Esophagus squamous epithelium (tissue), 4 donors: Measurements from ENCODE around the gene RFX2.

Experiments
- CTCF ChIP-seq, 6 experiments: fragments of 450-650 bp in 4 of 6; fragments of 200-600 bp in 2 of 6; sonication (generic) in 2 of 6; IDR thresholded peaks; one replicate each; pipeline ENCODE4 v1.5.1; 2016 to 2019; ENCODE audit warnings: antibody characterized with exemption in 6 of 6, mild to moderate bottlenecking in 4 of 6, moderate library complexity in 4 of 6
- POLR2A ChIP-seq, 4 donors: fragments of 450-650 bp; IDR thresholded peaks; one replicate each; pipeline ENCODE4 v1.6.1; 2017; ENCODE audit warnings: antibody characterized with exemption in 4 of 4, mild to moderate bottlenecking in 4 of 4, moderate library complexity in 3 of 4

GRCh38 chr19:5996102-5996501 lies 114.2 kb downstream of the RFX2 start:
- TF ChIP-seq CTCF (IDR thresholded peaks at IDR 0.05), result no peak
- no peak for TF ChIP-seq POLR2A (IDR thresholded peaks at IDR 0.05)
